GM18519 (cell line): ENCODE results near the gene LMF1.

ENCODE experiments used
- ATAC-seq: cut with Tn5 transposase; IDR thresholded peaks from one replicate; pipeline ENCODE4 v1.9.1; 2021; ENCODE audit warnings: mild to moderate bottlenecking, moderate library complexity; ENCODE audit not compliant: unreplicated experiment, low FRiP score

Gene LMF1

GRCh38 chr16:932831-933330, 37.9 kb downstream of the LMF1 start:
- no peak for ATAC-seq

GRCh38 chr16:931626-932500, 38.9 kb downstream of the LMF1 start:
- no peak for ATAC-seq

- no peak for ATAC-seq
Measured at GRCh38 chr16:931171-931570, 39.6 kb downstream of the LMF1 start.

GRCh38 chr16:930511-930910, 40.3 kb downstream of the LMF1 start:
- no peak for ATAC-seq

GRCh38 chr16:930076-930475, 40.7 kb downstream of the LMF1 start:
- no peak for ATAC-seq

- no peak for ATAC-seq
Measured at GRCh38 chr16:929227-930073, 41.3 kb downstream of the LMF1 start.

- no peak for ATAC-seq
Measured at GRCh38 chr16:928526-928925, 42.3 kb downstream of the LMF1 start.

- ATAC-seq, result no peak
Measured at GRCh38 chr16:927931-928330, 42.9 kb downstream of the LMF1 start.

GRCh38 chr16:927406-927805, 43.4 kb downstream of the LMF1 start:
- no peak for ATAC-seq

GRCh38 chr16:926715-927114, 44.1 kb downstream of the LMF1 start:
- no peak for ATAC-seq

GRCh38 chr16:924806-925205, 46.0 kb downstream of the LMF1 start:
- ATAC-seq, result no peak

GRCh38 chr16:924063-924462, 46.7 kb downstream of the LMF1 start:
- no peak for ATAC-seq

GRCh38 chr16:923184-923583, 47.6 kb downstream of the LMF1 start:
- ATAC-seq, result no peak

GRCh38 chr16:922051-922450, 48.7 kb downstream of the LMF1 start:
- no peak for ATAC-seq

GRCh38 chr16:921321-921905, 49.4 kb downstream of the LMF1 start:
- ATAC-seq, result no peak

GRCh38 chr16:920717-921116, 50.1 kb downstream of the LMF1 start:
- no peak for ATAC-seq

GRCh38 chr16:920051-920681, 50.6 kb downstream of the LMF1 start:
- ATAC-seq, result no peak

GRCh38 chr16:919658-920050, 51.1 kb downstream of the LMF1 start:
- no peak for ATAC-seq

- no peak for ATAC-seq
Measured at GRCh38 chr16:918741-919657, 51.8 kb downstream of the LMF1 start.

GRCh38 chr16:918068-918467, 52.7 kb downstream of the LMF1 start:
- ATAC-seq, result no peak
